ENCODE results near the gene CD200R1L. TPM values are rescaled to one million over a fixed set of nuclear protein-coding genes. Genes with fewer than 3 reads are reported as not detected.

CD200R1L gene
- total and polyA plus RNA-seq, 2 experiments from 2014 or later: not detected

- no peak overlapping the region for H3K27ac ChIP-seq
- no peaks in the 10 kb centered on the region for H3F3A ChIP-seq (ENCODE audit: insufficient read depth)
- DNase-seq: peak; percentile 16
- H3K4me3 ChIP-seq: no peak overlapping the region
- no peaks in the 10 kb centered on the region for H3K27me3 ChIP-seq (replicated peaks; ENCODE audit: insufficient read depth)
- no peaks in the 10 kb centered on the region for H4K20me1 ChIP-seq (ENCODE audit: insufficient read depth)
- 74 to 83% methylated on average over 3 of the region's 3 CpGs for WGBS, 2 experiments (ENCODE audit: low coverage in 1 of 2, low lambda C conversion rate in 2 of 2, missing lambda C conversion rate in 2 of 2)
- in situ Hi-C loops (cut with MboI): no loop called here
- H3K9ac ChIP-seq: no peak overlapping the region
- H3K79me2 ChIP-seq (ENCODE audit: insufficient read depth): no peaks in the 10 kb centered on the region
- H3K4me2 ChIP-seq (ENCODE audit: unreplicated experiment): no peak overlapping the region
- H3K9me2 ChIP-seq (ENCODE audit: insufficient read depth): no peaks in the 10 kb centered on the region
- no peak for TF ChIP-seq EZH2phosphoT487 (IDR thresholded peaks at IDR 0.05; ENCODE audit: insufficient read depth, low read depth)
- no peak for TF ChIP-seq EZH2 (IDR thresholded peaks at IDR 0.05; ENCODE audit: insufficient read depth, poor library complexity, severe bottlenecking)
- peak overlapping the region; percentile 35 for H2AFZ ChIP-seq
- no peaks in the 10 kb centered on the region for H3K36me3 ChIP-seq (ENCODE audit: low read depth)
- H3K9me3 ChIP-seq (ENCODE audit: low read depth): no peaks in the 10 kb centered on the region
- H3K4me1 ChIP-seq (ENCODE audit: insufficient read depth): no peaks in the 10 kb centered on the region; the same call in 1 of the 2 replicates
Observed at GRCh38 chr3:112793326-112794081, 53.2 kb downstream of the CD200R1L start.

DNA sequence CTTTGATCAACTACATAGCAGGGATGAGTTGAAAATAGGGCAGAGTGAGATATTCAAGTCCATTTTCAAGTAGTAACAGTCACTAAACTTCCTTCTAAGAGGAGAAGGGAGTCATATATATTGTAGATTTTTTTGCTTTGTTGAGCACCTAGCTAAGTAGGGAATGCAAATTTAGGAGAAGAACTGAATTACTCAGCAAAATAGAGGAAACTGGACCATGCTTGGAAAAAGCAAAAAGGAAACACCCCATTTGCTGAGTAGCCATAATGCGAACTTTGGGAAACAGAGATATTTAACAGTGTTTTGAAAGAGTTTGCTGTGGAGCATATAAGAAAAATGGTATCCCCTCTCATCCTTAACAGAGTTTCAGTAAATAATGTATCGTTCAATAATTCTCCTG is 54.9 kb downstream of the CD200R1L start:
- no peaks in the 10 kb centered on the region for H3F3A ChIP-seq (ENCODE audit: insufficient read depth)
- no peaks in the 10 kb centered on the region for H3K9me2 ChIP-seq (ENCODE audit: insufficient read depth)
- H3K9ac ChIP-seq: no peak overlapping the region
- TF ChIP-seq EZH2phosphoT487 (IDR thresholded peaks at IDR 0.05; ENCODE audit: insufficient read depth, low read depth) (no peak), EZH2 (IDR thresholded peaks at IDR 0.05; ENCODE audit: insufficient read depth, poor library complexity, severe bottlenecking) (no peak)
- no peaks in the 10 kb centered on the region; the same call in 1 of the 2 replicates for H3K4me1 ChIP-seq (ENCODE audit: insufficient read depth)
- H3K36me3 ChIP-seq (ENCODE audit: low read depth): no peaks in the 10 kb centered on the region
- DNase-seq: no peak
- H3K9me3 ChIP-seq (ENCODE audit: low read depth): no peaks in the 10 kb centered on the region
- no peaks in the 10 kb centered on the region for H3K79me2 ChIP-seq (ENCODE audit: insufficient read depth)
- H4K20me1 ChIP-seq (ENCODE audit: insufficient read depth): no peaks in the 10 kb centered on the region
- H3K27ac ChIP-seq: no peak overlapping the region
- WGBS, 2 experiments (ENCODE audit: low coverage in 1 of 2, low lambda C conversion rate in 2 of 2, missing lambda C conversion rate in 2 of 2): 97 to 98% methylated on average over 2 of the region's 2 CpGs
- H3K4me3 ChIP-seq: no peak overlapping the region
- no peak overlapping the region for H3K4me2 ChIP-seq (ENCODE audit: unreplicated experiment)
- in situ Hi-C loops (cut with MboI): no loop called here
- no peaks in the 10 kb centered on the region for H3K27me3 ChIP-seq (replicated peaks; ENCODE audit: insufficient read depth)
- H2AFZ ChIP-seq: no peak overlapping the region

DNA sequence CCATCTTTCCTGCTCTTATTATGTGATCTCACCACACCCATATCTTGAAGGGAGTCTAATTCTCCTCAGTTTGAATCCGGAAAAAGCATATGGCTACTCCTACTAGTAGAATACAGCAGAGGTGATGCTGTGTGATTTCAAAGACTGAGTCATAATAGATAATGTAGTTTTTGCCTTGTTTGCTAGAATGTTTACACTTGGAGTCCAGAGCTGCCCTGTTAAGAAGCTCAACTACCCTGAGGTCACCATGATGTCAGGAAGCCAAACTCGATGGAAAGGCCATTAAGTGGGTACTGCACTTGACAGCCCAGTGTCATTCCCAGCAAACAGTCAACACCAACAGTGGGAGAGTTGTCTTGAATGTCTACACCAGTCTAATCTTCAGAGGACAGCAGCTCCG is 56.9 kb downstream of the CD200R1L start:
- Histone ChIP-seq H2AFZ (no peak overlapping the region), H3K27me3 (replicated peaks; ENCODE audit: insufficient read depth) (no peaks in the 10 kb centered on the region)
- no peak for DNase-seq

GRCh38 chr3:112786881-112787579 is 59.6 kb downstream of the CD200R1L start:
- in situ Hi-C loops (cut with MboI): no loop called here
- no peak overlapping the region for H3K4me2 ChIP-seq (ENCODE audit: unreplicated experiment)
- H3K27ac ChIP-seq: no peak overlapping the region
- no peaks in the 10 kb centered on the region for H3K79me2 ChIP-seq (ENCODE audit: insufficient read depth)
- H3K4me1 ChIP-seq (ENCODE audit: insufficient read depth): 0 out of 2 replicates have a peak, but pooled peaks cover 3% of the 10 kb centered on the region
- no peak overlapping the region for H3K9ac ChIP-seq
- no peaks in the 10 kb centered on the region for H3K27me3 ChIP-seq (replicated peaks; ENCODE audit: insufficient read depth)
- WGBS, 2 experiments (ENCODE audit: low coverage in 1 of 2, low lambda C conversion rate in 2 of 2, missing lambda C conversion rate in 2 of 2): 81 to 83% methylated on average over 3 of the region's 3 CpGs
- H3F3A ChIP-seq (ENCODE audit: insufficient read depth): no peaks in the 10 kb centered on the region
- H2AFZ ChIP-seq: no peak overlapping the region
- no peaks in the 10 kb centered on the region for H3K9me3 ChIP-seq (ENCODE audit: low read depth)
- no peaks in the 10 kb centered on the region for H4K20me1 ChIP-seq (ENCODE audit: insufficient read depth)
- TF ChIP-seq EZH2phosphoT487 (IDR thresholded peaks at IDR 0.05; ENCODE audit: insufficient read depth, low read depth) (no peak), EZH2 (IDR thresholded peaks at IDR 0.05; ENCODE audit: insufficient read depth, poor library complexity, severe bottlenecking) (no peak)
- no peak for DNase-seq
- no peaks in the 10 kb centered on the region for H3K9me2 ChIP-seq (ENCODE audit: insufficient read depth)
- H3K4me3 ChIP-seq: no peak overlapping the region
- H3K36me3 ChIP-seq (ENCODE audit: low read depth): no peaks in the 10 kb centered on the region

More for the DNA sequence above, 56.9 kb downstream of the CD200R1L start:
- Histone ChIP-seq H3K79me2 (ENCODE audit: insufficient read depth) (no peaks in the 10 kb centered on the region), H3K9ac (no peak overlapping the region), H3K27ac (no peak overlapping the region), H4K20me1 (ENCODE audit: insufficient read depth) (no peaks in the 10 kb centered on the region), H3K9me3 (ENCODE audit: low read depth) (no peaks in the 10 kb centered on the region), H3K36me3 (ENCODE audit: low read depth) (no peaks in the 10 kb centered on the region), H3F3A (ENCODE audit: insufficient read depth) (no peaks in the 10 kb centered on the region), H3K4me1 (ENCODE audit: insufficient read depth) (no peaks in the 10 kb centered on the region; the same call in 1 of the 2 replicates), H3K4me3 (no peak overlapping the region), H3K9me2 (ENCODE audit: insufficient read depth) (no peaks in the 10 kb centered on the region), H3K4me2 (ENCODE audit: unreplicated experiment) (no peak overlapping the region)
- WGBS, 2 experiments (ENCODE audit: low coverage in 1 of 2, low lambda C conversion rate in 2 of 2, missing lambda C conversion rate in 2 of 2): 86 to 91% methylated on average over 3 of the region's 3 CpGs
- TF ChIP-seq EZH2phosphoT487 (IDR thresholded peaks at IDR 0.05; ENCODE audit: insufficient read depth, low read depth): no peak
- TF ChIP-seq EZH2 (IDR thresholded peaks at IDR 0.05; ENCODE audit: insufficient read depth, poor library complexity, severe bottlenecking): no peak
- in situ Hi-C loops (cut with MboI): no loop called here

Data from GM23248 (cell line).